Measurements from ENCODE around the gene MAP4K3.
"Not testable (repeated sequence)": the region's sequence is repeated elsewhere in the genome, so short reads cannot be mapped to it uniquely, and the experiment has no call there.

MAP4K3 gene

DNA sequence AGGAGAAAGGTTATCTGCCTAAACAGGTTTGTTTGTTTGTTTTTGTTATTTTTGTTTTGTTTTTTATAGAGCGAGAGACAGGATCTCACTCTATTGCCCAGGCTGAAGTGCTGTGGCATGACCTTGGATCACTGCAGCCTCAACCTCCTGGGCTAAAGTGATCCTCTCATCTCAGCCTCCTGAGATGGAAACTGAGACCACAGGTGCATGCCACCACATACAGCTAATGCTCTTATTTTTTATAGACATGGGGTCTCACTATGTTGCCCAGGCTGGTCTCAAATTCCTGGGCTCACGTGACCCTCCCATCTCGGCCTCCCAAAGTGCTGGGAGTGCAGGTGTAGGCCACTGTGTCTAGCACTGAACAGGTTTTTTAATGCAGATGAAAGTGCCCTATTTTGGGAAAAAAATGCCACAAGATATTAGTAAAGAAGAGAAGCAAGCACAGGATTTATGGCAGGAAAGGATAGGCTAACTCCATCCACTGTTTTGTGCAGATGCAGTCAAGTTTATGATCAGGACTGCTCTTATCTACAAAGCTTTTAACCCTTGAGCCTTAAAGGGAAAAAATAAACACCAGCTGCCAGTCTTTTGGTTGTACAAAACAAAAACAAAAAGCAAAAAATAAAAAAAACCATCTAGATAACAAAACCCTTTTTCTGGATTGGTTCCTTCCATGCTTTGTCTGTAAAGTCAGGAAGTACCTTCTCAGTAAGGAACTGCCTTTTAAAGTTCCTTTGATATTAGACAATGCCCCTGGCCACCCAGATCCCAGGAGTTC is 29.4 kb downstream of the MAP4K3 start:
- DNase-seq, result no peak

DNA sequence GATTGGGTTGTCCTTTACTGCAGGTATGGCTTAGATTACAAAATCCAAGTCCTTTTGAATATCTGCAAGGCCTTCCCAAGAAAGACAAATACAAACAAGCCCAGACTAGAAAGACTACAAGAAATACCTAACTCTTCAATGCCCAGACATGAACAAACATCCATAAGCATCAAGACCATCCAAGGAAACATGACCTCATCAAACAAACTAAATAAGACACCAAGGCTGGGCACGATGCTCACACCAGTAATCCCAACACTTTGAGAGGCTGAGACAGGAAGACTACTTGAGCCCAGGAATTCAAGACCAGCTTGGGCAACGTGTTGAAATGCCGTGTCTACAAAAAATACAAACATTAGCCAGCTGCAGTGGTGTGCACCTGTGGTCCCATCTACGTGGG is 31.7 kb downstream of the MAP4K3 start:
- no peak for DNase-seq

DNA sequence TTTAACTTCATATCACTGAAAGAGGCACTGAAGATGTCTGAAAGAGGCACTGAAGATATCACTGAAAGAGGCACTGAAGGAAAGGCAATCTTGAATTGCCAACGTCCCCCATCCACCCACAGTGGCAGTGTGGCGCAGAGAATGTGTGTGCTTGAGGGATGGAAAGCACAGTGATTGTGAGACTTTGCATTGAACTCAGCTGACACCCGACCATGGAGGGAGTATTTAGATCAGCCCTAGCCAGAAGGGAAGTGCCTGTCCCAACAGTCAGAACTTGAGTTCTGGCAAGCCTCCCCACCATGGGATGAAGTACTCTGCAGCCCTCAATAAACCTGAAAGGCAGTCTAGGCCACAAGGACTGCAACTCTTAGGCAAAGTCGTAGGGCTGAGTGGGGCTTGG is 33.8 kb downstream of the MAP4K3 start:
- DNase-seq, result no peak

DNA sequence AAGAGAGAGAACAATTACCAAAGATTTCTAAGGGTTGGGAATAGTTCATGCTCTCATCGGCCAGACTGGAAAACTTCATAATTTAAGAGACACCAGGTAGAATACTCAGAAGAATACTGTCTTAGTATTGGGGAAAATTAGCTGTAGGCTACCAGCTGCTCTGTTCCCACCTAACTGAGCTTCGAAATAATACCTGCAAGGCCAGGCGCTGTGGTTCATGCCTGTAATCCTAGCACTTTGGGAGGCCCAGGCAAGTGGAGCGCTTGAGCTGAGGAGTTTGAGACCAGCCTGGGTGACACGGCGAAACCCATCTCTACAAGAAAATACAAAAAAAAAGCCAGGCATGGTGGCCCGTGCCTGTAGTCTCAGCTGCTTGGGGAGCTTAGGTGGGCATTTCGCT is 35.8 kb downstream of the MAP4K3 start:
- DNase-seq, result no peak

DNA sequence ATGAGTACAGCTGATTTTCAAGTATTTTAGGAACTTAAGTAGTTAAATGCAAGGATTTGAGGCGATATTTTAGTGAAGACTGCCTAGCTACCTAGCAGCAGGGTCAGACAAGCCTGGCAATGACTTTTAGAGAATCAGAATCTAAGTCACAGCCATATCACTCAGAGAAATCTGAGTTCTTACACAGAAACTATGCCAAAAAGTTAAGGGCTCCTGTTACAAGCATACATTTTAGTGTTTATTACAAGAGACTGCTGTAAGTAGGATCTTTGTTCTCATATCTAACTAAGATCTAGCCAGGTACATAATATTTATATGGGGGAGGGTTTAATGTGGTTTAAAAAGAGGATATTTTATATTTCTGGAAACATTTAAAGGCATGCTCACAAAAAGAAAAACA is 37.5 kb downstream of the MAP4K3 start:
- DNase-seq, result no peak

DNA sequence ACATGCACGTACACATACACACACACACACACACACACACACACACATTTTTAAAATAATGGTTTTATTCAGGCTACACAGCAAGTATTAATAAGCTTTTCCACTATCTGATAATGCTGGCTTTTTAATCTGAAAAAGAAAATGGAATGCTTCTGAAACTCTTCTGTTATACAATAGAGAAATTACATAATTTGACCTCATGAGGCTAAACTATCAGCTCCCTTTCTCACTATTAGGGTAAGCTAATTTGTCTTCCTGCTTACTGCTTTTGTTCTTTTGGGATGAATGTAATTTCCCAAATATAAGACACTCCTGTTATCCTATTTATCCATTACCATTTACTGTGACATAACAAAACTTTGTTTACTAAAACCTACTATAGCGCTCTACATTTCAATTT is 41.8 kb downstream of the MAP4K3 start:
- DNase-seq, result no peak

DNA sequence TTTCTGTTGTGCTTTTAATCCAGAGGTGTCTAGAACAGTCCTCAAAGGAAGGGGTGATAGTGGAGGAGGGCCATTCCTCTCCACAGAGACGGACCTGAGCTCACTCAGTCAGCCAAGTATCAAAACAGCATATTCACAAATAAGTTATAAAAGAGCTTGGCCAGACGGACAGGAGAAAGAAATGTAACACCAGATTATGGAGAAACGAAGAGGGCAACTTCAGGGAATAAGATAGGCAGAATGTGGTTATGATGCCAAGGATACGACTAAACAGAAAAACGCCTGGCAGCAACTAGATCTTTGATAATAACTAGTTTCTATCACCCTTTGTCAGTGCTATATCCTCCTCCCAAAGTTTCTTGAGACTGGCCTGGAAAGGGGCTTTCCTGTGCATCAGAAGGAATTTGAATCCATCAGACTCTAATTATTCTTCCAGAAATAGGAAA is 42.5 kb downstream of the MAP4K3 start:
- DNase-seq, result no peak

DNA sequence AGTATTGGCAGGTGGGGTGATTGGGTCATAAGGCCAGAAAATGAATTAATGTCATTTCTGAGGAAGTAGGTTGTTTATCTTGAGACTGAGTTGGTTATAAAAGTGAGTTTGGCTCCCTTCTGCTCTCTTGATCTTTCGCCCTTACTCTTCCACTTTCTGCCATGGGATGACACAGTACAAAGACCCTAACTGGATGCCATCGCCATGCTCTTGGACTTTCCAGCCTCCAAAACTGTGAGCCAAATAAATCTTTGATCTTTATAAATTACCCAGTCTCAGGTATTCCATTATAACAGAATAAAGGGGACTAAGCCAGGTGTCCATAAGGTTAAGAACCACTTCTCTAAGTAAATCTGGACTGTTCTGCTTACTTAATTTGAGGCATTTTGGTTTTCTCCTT is 44.4 kb downstream of the MAP4K3 start:
- no peak for DNase-seq

DNA sequence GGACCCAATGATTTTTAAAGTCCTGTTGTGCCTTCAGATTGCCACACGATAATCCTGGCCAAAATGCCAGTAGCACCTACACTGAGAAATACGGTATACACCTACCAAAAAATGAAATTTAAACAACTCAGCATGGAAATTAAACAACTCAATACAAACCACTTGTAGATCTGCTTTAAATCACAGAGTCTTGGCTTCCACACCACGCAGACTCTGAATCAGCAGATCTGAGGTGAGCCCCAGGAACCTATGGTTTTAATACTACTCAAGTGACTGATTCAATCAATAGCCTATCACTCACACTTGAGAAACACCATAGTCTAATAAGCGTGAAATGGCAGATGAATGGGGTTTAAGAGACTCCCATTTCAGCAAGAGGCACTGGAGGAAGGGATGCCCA is 46.9 kb downstream of the MAP4K3 start:
- DNase-seq, result no peak

DNA sequence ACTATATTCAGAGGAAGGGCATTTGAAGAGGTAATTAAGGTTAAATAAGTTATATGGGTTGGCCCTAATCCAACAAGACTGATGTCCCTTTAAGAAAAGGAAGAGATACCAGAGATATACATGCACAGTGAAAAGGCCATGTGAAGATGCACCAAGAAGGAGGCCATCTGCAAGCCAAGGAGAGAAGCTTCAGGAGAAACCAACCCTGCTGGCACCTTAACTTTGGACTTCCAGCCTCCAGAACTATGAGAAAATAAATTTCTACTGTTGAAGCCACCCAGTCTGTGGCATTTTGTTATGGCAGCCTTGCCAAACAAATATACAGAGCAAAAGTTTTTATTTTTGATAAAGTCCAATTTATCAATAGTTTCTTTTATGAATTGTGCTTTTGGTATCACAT is 51.0 kb downstream of the MAP4K3 start:
- DNase-seq, result no peak

DNA sequence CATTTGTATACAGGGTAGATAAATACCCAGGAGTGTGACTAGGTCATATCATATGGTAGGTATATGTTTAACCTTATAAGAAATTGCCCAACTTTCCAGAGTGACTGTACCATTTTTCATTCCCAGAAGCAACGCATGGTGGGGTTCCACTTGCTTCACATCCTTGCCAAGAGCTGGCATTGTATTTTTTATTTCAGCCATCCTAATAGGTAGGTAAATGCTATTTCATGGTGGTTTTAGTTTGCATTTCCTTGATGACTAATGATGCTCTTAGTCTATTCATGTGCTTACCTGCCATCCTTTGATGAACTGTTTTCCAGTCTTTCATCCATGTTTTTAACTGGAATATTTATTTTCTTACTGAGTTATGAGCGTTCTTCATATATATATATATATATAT is 51.9 kb downstream of the MAP4K3 start:
- DNase-seq, result no peak

DNA sequence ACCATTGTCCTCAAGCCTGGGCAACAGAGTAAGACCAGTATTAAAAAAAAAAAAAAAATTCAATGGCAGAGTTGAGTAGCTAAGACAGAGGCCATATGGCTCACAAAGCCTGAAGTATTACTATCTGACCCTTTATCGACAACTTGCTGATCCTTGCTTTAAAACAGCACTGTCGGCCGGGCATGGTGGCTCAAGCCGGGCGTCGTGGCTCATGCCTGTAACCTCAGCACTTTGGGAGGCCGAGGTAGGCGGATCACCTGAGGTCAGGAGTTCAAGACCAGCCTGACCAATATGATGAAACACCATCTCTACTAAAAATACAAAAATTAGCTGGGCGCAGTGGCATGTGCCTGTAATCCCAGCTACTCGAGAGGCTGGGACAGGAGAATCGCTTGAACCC is 53.0 kb downstream of the MAP4K3 start:
- not testable (repeated sequence) for DNase-seq

DNA sequence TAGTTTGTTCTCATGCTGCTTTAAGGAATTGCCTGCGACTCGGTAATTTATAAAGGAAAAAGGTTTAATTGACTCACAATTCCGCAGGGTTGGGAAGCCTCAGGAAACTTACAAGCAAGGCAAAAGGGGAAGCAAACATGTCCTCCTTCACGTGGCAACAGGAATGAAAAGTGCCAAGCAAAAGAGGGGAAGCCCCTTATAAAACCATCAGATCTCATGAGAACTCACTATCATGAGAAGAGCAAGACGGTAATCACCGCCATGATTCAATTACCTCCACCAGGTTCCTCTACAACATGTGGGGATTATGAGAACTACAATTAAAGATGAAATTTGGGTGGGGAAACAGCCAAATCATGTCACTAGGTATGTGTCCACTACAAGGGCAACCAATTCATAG is 53.9 kb downstream of the MAP4K3 start:
- no peak for DNase-seq

DNA sequence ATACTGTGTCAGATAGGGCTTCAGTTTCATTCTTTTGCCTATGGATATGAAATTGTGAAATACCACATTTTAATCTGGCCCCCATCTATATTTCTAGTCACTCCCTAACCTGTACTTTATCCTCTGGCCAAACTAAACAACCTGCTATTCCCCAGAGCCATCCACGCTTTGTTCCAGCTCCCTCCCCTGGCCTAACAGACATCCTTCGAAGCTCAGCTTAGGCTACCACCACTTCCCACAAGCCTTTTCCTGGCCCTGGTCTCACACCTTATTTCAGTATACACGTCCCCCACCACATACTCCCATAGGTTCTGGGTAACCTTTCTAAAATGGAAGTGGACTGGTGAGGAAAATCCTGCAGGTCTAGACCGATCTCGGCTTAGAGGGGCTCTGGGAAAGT is 55.4 kb downstream of the MAP4K3 start:
- DNase-seq, result no peak

DNA sequence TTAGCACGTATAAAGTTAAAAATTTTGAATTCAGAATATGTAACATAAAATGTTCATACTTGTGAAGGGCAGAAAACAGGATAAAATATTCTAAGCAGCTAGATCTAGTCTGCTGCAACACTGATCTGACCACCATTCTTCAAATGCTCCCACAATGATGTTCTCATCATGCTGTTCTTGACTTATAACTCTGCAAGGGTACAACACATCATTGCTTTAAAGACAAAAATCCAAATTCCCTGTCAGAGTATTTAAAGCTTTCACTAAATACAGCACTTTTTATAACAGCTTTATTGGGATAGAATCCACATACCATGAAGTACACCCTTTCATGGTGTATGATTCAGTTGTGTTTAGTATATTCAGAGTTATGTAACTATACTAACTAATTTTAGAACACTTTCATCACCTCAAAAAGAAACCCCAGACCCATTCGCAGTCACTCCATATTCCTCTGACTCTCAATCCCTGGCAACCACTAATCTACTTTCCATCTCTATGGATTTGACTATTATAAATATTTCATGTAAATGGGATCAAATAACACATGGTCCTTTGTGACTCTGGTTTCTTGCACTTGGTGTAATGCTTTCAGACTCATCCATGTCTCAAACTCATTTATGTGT is 56.4 kb downstream of the MAP4K3 start:
- no peak for DNase-seq

DNA sequence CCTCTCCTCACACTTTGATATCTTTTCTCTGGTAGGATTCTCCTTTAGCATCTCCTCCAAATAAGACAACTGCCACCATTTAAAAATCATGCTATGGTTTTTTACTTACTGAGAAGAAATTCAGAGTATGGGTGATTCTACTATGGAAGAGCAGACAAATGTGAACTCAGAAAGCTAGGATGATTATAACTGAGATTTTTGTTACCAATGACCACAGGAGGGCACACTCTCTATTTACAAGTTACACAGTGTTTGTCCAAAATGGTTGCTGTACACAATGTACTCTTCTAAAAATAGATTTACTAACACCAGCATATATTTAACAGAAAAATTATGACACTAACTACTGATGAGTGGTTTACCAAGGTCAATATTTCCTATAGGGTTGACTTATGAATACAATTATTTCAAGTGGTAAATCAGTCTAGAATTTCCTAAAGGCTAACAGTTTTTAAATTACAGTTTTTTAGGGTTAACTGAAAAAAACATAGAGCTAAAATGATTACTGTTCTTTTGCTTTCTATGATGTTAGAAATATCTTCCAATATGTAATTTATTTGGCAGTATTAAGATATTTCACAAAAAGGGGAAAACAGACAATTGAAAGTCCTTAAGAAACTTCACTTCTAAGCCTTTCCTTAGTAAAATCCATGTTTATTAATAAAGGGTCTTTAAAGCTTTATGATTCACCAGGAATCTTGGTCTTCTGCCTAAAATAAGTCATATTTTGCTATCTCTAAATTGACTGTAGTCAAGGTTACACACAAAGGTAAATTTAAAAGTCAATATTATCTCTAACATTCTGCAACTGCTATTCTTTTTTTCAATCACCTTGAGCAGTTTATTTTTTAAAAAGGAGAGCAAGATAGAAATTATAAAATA is 57.2 kb downstream of the MAP4K3 start:
- DNase-seq, result no peak

DNA sequence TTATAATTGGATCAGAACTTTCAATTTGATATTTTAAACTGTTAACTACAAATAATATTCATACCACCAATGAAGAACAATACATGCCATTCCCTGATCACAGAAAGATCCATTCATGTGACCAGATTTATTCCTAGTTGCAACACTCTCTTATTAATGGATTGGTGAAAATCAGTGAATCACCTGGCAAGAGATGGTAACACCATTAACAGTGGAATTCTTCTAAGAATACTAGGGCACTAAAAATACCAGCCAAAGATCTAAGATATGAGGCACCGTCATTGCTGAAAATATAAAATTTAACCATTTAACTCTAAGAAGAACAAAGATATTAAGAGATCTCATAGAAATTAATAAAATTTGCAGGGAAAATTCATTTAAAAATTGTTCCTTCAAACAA is 58.1 kb downstream of the MAP4K3 start:
- DNase-seq, result no peak

DNA sequence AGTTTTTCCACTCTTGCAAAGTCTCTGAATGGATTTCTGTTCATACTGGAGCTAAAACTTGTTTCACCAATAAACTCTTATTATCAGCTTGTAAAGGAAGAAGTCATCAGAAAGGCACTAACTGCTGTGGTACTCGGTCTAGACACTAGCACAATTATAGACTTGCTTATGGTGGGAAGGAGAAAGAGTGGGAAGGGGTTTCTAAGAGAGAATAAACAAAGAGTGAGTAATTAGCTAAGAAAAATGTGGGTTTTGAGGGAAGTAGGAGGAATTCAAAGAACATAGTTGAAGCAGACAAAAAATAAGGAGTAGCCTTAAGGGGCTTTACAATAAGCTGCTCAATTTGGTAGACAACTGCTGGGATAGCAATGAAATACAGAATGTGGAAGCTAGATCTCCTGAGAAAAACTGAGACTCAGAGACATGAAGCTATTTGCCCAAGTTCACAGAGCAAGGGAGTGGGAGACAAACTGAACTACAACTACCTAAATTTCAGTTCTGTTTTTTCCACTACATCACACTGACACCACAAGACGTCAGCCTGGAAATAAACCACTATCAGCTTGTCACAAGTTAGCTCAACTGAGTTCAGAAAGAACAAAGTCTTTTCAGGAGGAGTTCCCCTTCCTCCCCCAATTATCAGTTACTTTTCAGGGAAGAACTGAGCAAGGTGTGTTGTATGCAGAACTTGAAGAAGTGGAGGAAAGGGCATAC is 59.7 kb downstream of the MAP4K3 start:
- DNase-seq, result no peak

DNA sequence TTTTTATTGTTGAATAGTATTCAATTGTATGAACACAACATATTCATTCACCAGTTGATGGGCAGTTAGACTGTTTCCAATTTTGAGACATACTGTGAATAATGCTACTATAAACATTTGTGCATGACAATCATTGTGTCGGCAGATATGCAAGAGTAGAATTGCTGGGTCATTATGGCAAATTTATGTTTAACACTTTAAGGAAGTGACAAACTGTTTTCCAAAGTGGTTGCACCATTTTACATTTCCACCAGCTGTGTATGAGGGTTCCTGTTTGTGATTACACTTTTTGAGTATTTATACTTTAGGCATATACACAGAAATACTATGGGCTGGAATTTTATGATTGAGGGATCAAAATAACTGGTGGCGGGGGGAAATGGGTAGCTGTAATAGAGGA is 61.2 kb downstream of the MAP4K3 start:
- DNase-seq, result no peak

DNA sequence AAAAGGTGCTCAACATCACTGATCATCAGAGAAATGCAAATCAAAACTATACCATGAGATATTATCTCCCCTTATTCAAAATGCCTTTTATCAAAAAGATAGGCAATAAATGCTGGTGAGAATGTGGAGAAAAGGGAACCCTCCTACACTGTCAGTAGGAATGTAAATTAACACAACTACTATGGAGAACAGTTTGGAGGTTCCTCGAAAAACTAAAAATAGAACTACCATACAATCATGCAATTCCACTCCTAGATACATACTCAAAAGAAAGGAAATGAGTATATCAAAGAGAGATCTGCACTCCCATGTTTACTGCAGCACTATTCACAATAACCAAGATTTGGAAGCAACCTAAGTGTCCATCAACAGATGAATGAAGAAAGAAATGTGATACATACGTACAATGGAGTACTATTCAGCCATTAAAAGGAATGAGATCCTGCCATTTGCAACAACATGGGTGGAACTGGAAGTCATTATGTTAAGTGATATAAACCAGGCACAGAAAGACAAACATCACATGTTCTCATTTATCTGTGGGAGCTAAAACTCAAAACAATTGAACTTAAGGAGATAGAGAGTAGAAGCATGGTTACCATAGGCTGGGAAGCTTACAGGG is 63.8 kb downstream of the MAP4K3 start:
- no peak for DNase-seq

DNA sequence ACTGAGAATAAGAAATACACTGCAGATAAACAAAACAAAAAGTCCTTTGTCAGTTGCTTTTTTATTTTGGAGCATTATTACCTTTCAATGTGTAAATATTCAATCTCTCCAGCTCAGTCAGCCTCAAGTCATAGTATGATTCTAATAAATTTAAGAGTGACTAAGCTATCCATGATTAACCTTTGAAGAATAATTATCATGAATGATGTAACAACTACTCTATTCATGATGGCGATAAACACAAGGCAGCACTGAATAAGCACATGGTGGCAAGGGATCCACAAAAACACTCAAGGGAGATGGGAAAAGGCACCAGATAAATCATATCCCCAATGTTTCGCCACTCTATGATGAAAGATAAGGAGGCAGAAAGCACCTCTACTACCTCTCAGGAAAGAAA is 67.0 kb downstream of the MAP4K3 start:
- no peak for DNase-seq

DNA sequence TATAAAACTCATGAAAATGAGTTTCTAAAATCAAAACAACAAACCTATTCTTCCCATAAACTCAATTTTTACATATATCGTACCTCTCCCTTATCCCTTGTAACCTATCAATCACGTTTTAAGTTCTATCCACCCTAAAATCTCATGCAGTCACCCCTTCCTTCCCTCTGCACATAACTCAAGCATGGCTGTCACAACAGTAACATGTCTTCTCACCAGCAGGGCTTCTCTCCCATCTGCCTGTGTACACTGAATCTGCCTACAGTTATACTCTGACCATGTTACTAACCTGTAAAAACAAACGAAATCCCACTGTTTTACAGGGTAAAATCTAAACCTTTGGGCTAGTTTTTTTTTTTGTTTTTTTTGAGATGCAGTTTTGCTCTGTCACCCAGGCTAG is 68.2 kb downstream of the MAP4K3 start:
- DNase-seq, result no peak

DNA sequence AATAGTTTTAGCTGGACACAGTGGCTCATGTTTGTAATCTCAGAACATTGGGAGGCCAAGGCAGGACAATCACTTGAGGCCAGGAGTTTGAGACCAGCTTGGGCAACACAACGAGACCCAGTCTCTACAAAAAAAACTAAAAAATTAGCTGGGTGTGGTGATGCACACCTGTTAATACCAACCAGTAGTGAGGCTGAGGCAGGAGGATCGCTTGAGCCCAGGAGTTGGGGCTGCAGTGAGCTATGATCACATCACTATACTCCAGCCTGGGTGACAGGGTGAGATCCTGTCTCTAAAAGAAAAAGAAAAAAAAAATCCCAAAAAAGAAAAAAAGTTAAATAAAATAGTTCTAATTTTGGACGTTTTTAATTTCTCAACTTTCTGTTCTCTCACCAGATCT is 68.7 kb downstream of the MAP4K3 start:
- DNase-seq, result no peak
